GM12864 (cell line): ENCODE measurements around the gene GLT6D1.

Source experiments
- DNase-seq: peaks from one replicate; pipeline ENCODE4 v3.0.0-alpha.2; 2011; ENCODE audit warnings: low read depth
- H3K4me3 ChIP-seq: 2 replicates; pipeline ENCODE4 v1.5.1; 2011; ENCODE audit warnings: mild to moderate bottlenecking, low read depth, low read length, control low read depth
- CTCF ChIP-seq: IDR thresholded peaks from 2 replicates; pipeline ENCODE4 v1.5.1; 2011; ENCODE audit warnings: low read depth, mild to moderate bottlenecking, moderate library complexity, low read length, control low read depth, inconsistent platforms; ENCODE audit errors: missing control alignments

GLT6D1 gene

DNA sequence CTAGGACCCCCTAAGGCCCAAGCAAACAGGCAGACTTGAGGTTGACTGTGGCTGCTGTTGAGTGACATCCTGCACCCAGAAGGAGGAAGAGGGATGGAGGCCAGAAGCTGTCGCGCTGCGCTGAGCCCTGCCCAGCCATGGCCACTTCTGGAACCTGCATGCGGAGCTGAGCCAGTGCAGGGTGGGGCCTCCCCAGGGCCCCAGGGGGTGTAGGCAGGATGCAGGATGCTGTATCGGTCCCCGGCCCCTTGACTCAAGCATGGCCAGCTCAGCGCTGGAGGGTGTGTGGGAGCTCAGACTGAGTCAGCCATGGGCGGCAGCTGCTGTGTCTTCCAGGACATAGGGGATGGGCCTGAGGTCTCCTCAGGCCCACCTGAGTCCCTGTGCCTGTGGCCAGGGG lies 26.9 kb downstream of the GLT6D1 start:
- H3K4me3 ChIP-seq = no peak overlapping the region
- no peak for DNase-seq
- no peak for TF ChIP-seq CTCF

DNA sequence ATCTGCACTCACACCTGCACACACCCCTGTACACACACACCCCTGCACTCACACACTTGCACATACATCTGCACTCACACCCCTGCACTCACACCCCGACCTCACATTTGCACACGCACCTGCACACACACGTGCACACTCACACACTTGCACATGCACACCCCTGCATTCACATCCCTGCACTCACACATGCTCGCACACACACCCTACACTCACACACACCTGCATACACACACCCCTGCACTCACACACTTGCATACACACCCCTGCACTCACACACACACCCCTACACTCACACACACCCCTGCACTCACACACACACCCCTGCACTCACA lies 27.5 kb downstream of the GLT6D1 start:
- H3K4me3 ChIP-seq = no peak overlapping the region
- no peak for TF ChIP-seq CTCF
- no peak for DNase-seq

DNA sequence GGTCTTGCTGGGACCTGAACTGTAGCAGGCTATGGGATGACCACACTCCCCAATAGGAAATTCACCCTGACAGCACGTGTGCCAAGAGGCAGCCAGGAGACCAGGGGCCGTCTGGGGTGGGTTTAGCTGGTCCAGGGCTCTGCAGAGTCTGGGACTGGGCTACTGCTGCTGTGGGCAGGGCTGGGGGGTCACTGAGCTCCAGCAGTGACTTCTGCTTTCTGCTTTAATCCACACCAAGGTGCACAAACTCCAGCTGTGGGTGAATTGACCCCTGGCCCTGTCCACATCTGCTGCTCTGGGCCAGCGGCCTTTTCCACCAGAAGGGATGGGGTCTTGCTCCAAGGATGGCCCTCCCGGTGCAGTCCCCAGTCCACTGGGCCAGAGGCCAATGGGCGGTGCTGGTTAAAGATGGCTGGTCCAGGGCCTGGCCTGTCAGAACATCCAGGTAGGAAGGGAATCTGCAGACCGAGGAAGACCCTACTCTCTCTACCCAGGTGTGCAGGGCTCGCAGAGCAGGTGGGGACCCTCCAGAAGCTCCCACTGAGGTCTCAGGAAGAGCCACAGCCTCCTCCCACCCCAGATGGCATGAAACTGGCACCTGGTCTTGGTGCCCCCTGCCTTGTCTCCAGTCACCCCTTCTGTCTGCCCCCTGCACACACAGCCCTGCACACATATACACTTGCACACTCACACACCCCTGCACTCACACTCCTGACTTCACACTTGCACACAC lies 28.0 kb downstream of the GLT6D1 start:
- DNase-seq = no peak
- no peak for TF ChIP-seq CTCF
- no peak overlapping the region for H3K4me3 ChIP-seq

DNA sequence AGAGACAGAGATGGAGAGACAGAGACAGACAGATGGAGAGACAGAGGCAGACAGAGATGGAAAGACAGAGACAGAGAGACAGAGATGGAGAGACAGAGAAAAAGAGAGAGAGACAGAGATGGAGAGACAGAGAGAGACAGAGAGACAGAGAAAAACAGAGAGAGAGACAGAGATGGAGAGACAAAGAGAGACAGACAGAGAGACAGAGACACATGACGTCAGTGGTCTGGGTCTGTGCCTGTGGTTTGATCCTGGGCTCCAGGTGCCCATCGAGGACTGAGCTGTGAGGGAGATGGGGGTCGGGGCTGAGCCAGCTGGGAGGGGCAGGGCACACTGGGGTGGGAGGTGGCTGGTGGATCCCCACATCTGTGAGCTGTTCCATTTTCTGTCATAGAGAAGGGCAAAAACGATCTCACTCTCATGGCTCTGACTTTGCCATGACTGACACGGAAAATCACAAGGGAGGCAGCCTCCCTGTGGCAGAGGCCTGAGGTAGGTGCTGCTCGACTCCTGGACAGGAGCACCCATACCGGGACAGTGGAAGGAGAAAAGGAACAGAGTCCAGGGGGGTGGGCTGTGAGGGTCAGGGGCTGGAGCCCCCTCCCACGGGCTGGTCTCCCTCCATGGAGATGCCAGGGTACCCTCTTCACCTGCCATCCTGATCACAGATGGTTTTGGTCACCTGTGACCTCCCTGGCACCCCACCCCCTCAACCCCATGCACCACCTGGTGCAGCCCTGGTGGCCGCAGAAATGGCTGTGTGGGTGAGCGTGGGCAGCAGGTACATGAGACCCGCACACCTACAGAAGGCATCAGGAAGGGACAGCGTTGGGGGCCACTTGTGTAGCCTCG lies 28.8 kb downstream of the GLT6D1 start:
- TF ChIP-seq CTCF = no peak
- H3K4me3 ChIP-seq = no peak overlapping the region
- DNase-seq = no peak

GRCh38 chr9:135609366-135609955 lies 29.9 kb downstream of the GLT6D1 start:
- no peak for TF ChIP-seq CTCF
- no peak overlapping the region for H3K4me3 ChIP-seq
- no peak for DNase-seq

DNA sequence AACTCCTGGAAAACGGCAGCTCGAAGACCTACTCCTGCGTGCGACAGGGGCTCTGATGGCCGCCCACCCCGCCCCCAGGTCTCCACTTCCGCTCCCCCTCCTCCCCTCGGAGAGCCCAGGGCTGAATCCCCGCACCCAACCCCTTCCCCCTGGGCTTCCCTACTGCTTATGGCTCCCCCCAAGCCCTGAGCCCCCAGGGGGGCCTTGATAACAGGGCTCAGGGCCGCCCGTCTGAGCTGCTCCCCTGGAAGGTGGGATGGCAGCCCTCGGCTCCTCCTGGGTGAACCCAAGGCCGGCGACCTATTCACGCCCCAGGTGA lies 30.4 kb downstream of the GLT6D1 start:
- H3K4me3 ChIP-seq = no peak overlapping the region
- no peak for TF ChIP-seq CTCF
- no peak for DNase-seq
